HEK293 (cell line): ENCODE data around the gene CDH23.

Experiments used
- CTCF ChIA-PET: fragments of 350-600 bp; formaldehyde crosslinking; extraction: SDS; loops from one replicate; lab custom pipeline; 2021; ENCODE audit warnings: antibody characterized with exemption; lab: Yijun Ruan, JAX
- POLR2A ChIA-PET: fragments of 300-600 bp; formaldehyde crosslinking; extraction: SDS; loops from one replicate; lab custom pipeline; 2020; ENCODE audit warnings: antibody characterized with exemption, inconsistent platforms; lab: Yijun Ruan, JAX
- H3K27ac ChIP-seq: fragments of 200-500 bp; sonication (Bioruptor generic); 2 replicates; pipeline ENCODE4 v1.5.1; 2014; ENCODE audit warnings: low read depth, low read length, control low read depth, inconsistent platforms; ENCODE audit errors: extremely low read depth
- H3K36me3 ChIP-seq, 2 experiments: fragments of 200-500 bp in 1 of 2; sonication (Bioruptor generic) in 1 of 2; 1 replicate in 1 of 2; 2 replicates in 1 of 2; pipeline ENCODE4 v1.5.1; 2014 to 2017; ENCODE audit warnings: inconsistent platforms in 2 of 2, low read length in 2 of 2; ENCODE audit not compliant: control insufficient read depth in 2 of 2, insufficient read depth in 1 of 2
- H3K4me1 ChIP-seq: fragments of 200-500 bp; sonication (Bioruptor generic); 2 replicates; pipeline ENCODE4 v1.5.1; 2014; ENCODE audit warnings: mild to moderate bottlenecking, low read length, inconsistent platforms; ENCODE audit not compliant: control insufficient read depth, insufficient read depth
- H3K4me3 ChIP-seq: 2 replicates; pipeline ENCODE4 v1.5.1; 2011; ENCODE audit warnings: low read depth, mild to moderate bottlenecking, control low read depth, low read length, moderate library complexity
- H3K9me3 ChIP-seq: fragments of 200-500 bp; sonication (Bioruptor generic); 2 replicates; pipeline ENCODE4 v1.5.1; 2014; ENCODE audit warnings: low read depth, low read length, inconsistent platforms; ENCODE audit not compliant: control insufficient read depth, insufficient read depth
- PRDM1 ChIP-seq: fragments of 450-650 bp; formaldehyde crosslinking; IDR thresholded peaks from 2 replicates; pipeline ENCODE4; 2016; ENCODE audit warnings: missing biosample characterization, missing genetic modification characterization
- PRDM4 ChIP-seq: fragments of 450-650 bp; formaldehyde crosslinking; IDR thresholded peaks from 2 replicates; pipeline ENCODE4 v1.5.1; 2017; ENCODE audit warnings: missing biosample characterization, missing genetic modification characterization
- YY2 ChIP-seq: fragments of 450-650 bp; formaldehyde crosslinking; IDR thresholded peaks from 2 replicates; pipeline ENCODE4 v1.5.1; 2016; ENCODE audit warnings: missing biosample characterization, missing genetic modification characterization
- ZBTB17 ChIP-seq: fragments of 450-650 bp; formaldehyde crosslinking; IDR thresholded peaks from 2 replicates; pipeline ENCODE4 v1.5.1; 2016; ENCODE audit warnings: missing biosample characterization, missing genetic modification characterization
- ZBTB21 ChIP-seq: fragments of 450-650 bp; formaldehyde crosslinking; IDR thresholded peaks from 2 replicates; pipeline ENCODE4 v1.5.1; 2017; ENCODE audit warnings: missing biosample characterization, missing genetic modification characterization
- ZBTB44 ChIP-seq: fragments of 450-650 bp; IDR thresholded peaks from 2 replicates; pipeline ENCODE4 v1.5.1; 2018; ENCODE audit warnings: missing biosample characterization, mild to moderate bottlenecking, missing genetic modification characterization
- ZBTB6 ChIP-seq: fragments of 450-650 bp; formaldehyde crosslinking; IDR thresholded peaks from 2 replicates; pipeline ENCODE4 v1.5.1; 2017; ENCODE audit warnings: missing biosample characterization, missing genetic modification characterization
- ZBTB8A ChIP-seq: fragments of 450-650 bp; formaldehyde crosslinking; IDR thresholded peaks from 2 replicates; pipeline ENCODE4 v1.5.1; 2016; ENCODE audit warnings: missing biosample characterization, missing genetic modification characterization
- ZIC2 ChIP-seq: fragments of 450-650 bp; formaldehyde crosslinking; IDR thresholded peaks from 2 replicates; pipeline ENCODE4 v1.5.1; 2016; ENCODE audit warnings: missing biosample characterization, missing genetic modification characterization
- ZNF2 ChIP-seq: fragments of 450-650 bp; formaldehyde crosslinking; IDR thresholded peaks from 2 replicates; pipeline ENCODE4 v1.5.1; 2016; ENCODE audit warnings: missing biosample characterization, missing genetic modification characterization
- ZNF341 ChIP-seq: fragments of 450-650 bp; formaldehyde crosslinking; IDR thresholded peaks from 2 replicates; pipeline ENCODE4; 2016; ENCODE audit warnings: low read depth, missing biosample characterization, missing genetic modification characterization
- ZNF362 ChIP-seq: fragments of 450-650 bp; formaldehyde crosslinking; IDR thresholded peaks from 2 replicates; pipeline ENCODE4 v1.5.1; 2016; ENCODE audit warnings: missing biosample characterization, missing genetic modification characterization
- ZNF366 ChIP-seq: fragments of 450-650 bp; formaldehyde crosslinking; conservative IDR thresholded peaks from 2 replicates; pipeline ENCODE4 v1.5.1; 2016; ENCODE audit warnings: missing biosample characterization, missing genetic modification characterization
- ZNF664 ChIP-seq: fragments of 450-650 bp; formaldehyde crosslinking; IDR thresholded peaks from 2 replicates; pipeline ENCODE4 v1.5.1; 2016; ENCODE audit warnings: missing biosample characterization, missing genetic modification characterization
- ZNF747 ChIP-seq: fragments of 450-650 bp; formaldehyde crosslinking; IDR thresholded peaks from 2 replicates; pipeline ENCODE4 v1.5.1; 2016; ENCODE audit warnings: missing biosample characterization, missing genetic modification characterization
- ZNF776 ChIP-seq: fragments of 450-650 bp; formaldehyde crosslinking; IDR thresholded peaks from 2 replicates; pipeline ENCODE4 v1.5.0; 2017; ENCODE audit warnings: missing biosample characterization, missing genetic modification characterization, borderline replicate concordance
- ZNF830 ChIP-seq: fragments of 450-650 bp; IDR thresholded peaks from 2 replicates; pipeline ENCODE4 v1.5.0; 2018; ENCODE audit warnings: missing biosample characterization, missing genetic modification characterization, low read depth, mild to moderate bottlenecking, moderate library complexity
- ZSCAN23 ChIP-seq: fragments of 450-650 bp; formaldehyde crosslinking; IDR thresholded peaks from 2 replicates; pipeline ENCODE4 v1.5.1; 2016; ENCODE audit warnings: missing biosample characterization, missing genetic modification characterization

CDH23 gene

GRCh38 chr10:71558991-71559390 lies 162.3 kb downstream of the CDH23 start:
- ChIA-PET CTCF (interaction anchor here (0.7 kb wide), 1 partner anchor 171 kb away, joined by 3 read pairs; no protein-coding TSS in a partner anchor), POLR2A (interaction anchor here (0.6 kb wide), 1 partner anchor 174 kb away, joined by 3 read pairs; no protein-coding TSS in a partner anchor)
- Histone ChIP-seq H3K27ac (no peak overlapping the region), H3K4me1 (no peaks in the 10 kb centered on the region; the same call in none of the 2 replicates), H3K4me3 (no peak overlapping the region), H3K9me3 (no peaks in the 10 kb centered on the region), H3K36me3 (no peaks in the 10 kb centered on the region)
- TF ChIP-seq YY2 (tag by site-specific recombination) (no peak), ZBTB6 (tag by site-specific recombination) (no peak), ZSCAN23 (tag by site-specific recombination) (no peak), ZNF747 (no peak), ZBTB44 (tag by site-specific recombination) (no peak), ZNF2 (tag by site-specific recombination) (no peak), ZNF664 (tag by site-specific recombination) (no peak), ZNF362 (tag by site-specific recombination) (no peak), ZBTB21 (tag by site-specific recombination) (no peak), ZNF830 (tag by site-specific recombination) (no peak)

- CTCF ChIA-PET: interaction anchor here (1.9 kb wide), 1 partner anchor 9 kb away, joined by 12 read pairs; no protein-coding TSS in a partner anchor
- Histone ChIP-seq H3K36me3 (no peaks in the 10 kb centered on the region), H3K9me3 (no peaks in the 10 kb centered on the region), H3K4me3 (no peak overlapping the region), H3K4me1 (peaks cover 4% of the 10 kb centered on the region), H3K27ac (no peak overlapping the region)
- POLR2A ChIA-PET: no interaction called here
- TF ChIP-seq ZBTB8A (tag by site-specific recombination): no peak
- TF ChIP-seq PRDM1 (tag by site-specific recombination): peak; percentile 92
- TF ChIP-seq ZIC2 (tag by site-specific recombination): peak; percentile 59
- TF ChIP-seq ZNF366 (tag by site-specific recombination): 0 out of 2 replicates have a peak, but pooled peaks have one; percentile 37
- TF ChIP-seq ZNF776 (tag by site-specific recombination): no peak
- 0 out of 2 replicates have a peak, but pooled peaks have one; percentile 33 for TF ChIP-seq ZBTB17 (tag by site-specific recombination)
- TF ChIP-seq PRDM4: no peak
- peak; percentile 98 for TF ChIP-seq ZNF341
- TF ChIP-seq, all 188 proteins: peak for 5
Observed at GRCh38 chr10:71561003-71561574, 164.4 kb downstream of the CDH23 start.
